Fibroblast of mammary gland (primary cell): ENCODE results near the gene GNPTG.

Experiments
- DNase-seq: peaks from one replicate; pipeline ENCODE4 v3.0.0-alpha.2; 2010; ENCODE audit warnings: low read depth
- H3K4me3 ChIP-seq: 2 replicates; pipeline ENCODE4 v1.5.1; 2011; ENCODE audit warnings: low read depth, mild to moderate bottlenecking, low read length, moderate library complexity; ENCODE audit not compliant: control insufficient read depth
- CTCF ChIP-seq: conservative IDR thresholded peaks from 2 replicates; pipeline ENCODE4 v1.5.1; 2011; ENCODE audit warnings: low read depth, low read length, inconsistent platforms; ENCODE audit not compliant: control insufficient read depth, insufficient read depth

Gene GNPTG

GRCh38 chr16:1372292-1372950 is 20.7 kb downstream of the GNPTG start:
- no peak for TF ChIP-seq CTCF
- no peak for DNase-seq
- no peak overlapping the region for H3K4me3 ChIP-seq

GRCh38 chr16:1374418-1375297 is 22.9 kb downstream of the GNPTG start:
- H3K4me3 ChIP-seq, result no peak overlapping the region
- TF ChIP-seq CTCF, result no peak
- no peak for DNase-seq

- TF ChIP-seq CTCF, result no peak
- no peak overlapping the region for H3K4me3 ChIP-seq
- DNase-seq, result no peak
Observed at GRCh38 chr16:1375298-1375640, 23.5 kb downstream of the GNPTG start.

- no peak for TF ChIP-seq CTCF
- no peak for DNase-seq
- no peak overlapping the region for H3K4me3 ChIP-seq
Observed at GRCh38 chr16:1375741-1376410, 24.1 kb downstream of the GNPTG start.

- no peak for DNase-seq
- H3K4me3 ChIP-seq, result no peak overlapping the region
- TF ChIP-seq CTCF, result no peak
Observed at GRCh38 chr16:1377406-1378010, 25.8 kb downstream of the GNPTG start.

GRCh38 chr16:1378087-1378803 is 26.5 kb downstream of the GNPTG start:
- DNase-seq, result no peak
- peak overlapping the region; percentile 20 for H3K4me3 ChIP-seq
- no peak for TF ChIP-seq CTCF
